HFFc6 (cell line): Measurements from ENCODE around the gene PHF21B. TPM values are rescaled to one million over a fixed set of nuclear protein-coding genes. Genes with fewer than 3 reads are reported as not detected.
A peak's percentile ranks its signal among the peaks of the same experiment; 100 is the strongest.

Source experiments
- DNase-seq: peaks from one replicate; pipeline ENCODE4 v3.0.0-alpha.2; 2018
- H3K27ac Mint-ChIP-seq: 2 replicates; pipeline ENCODE4 v1.8.0; 2020; ENCODE audit warnings: mild to moderate bottlenecking, mixed read lengths
- H3K27me3 Mint-ChIP-seq: 2 replicates; pipeline ENCODE4 v1.8.0; 2021; ENCODE audit warnings: mild to moderate bottlenecking, moderate library complexity, mixed read lengths; ENCODE audit not compliant: insufficient read depth
- H3K36me3 Mint-ChIP-seq: 2 replicates; pipeline ENCODE4 v1.8.0; 2021; ENCODE audit warnings: low read depth, mixed read lengths
- H3K4me1 Mint-ChIP-seq: 2 replicates; pipeline ENCODE4 v1.8.0; 2020; ENCODE audit warnings: low read depth, mixed read lengths
- H3K4me3 Mint-ChIP-seq: 2 replicates; pipeline ENCODE4 v1.8.0; 2020; ENCODE audit warnings: mild to moderate bottlenecking, moderate library complexity, mixed read lengths
- H3K9me3 Mint-ChIP-seq: 2 replicates; pipeline ENCODE4 v1.8.0; 2020; ENCODE audit warnings: mild to moderate bottlenecking, mixed read lengths
- CTCF ChIP-seq: fragments of 200-600 bp; sonication (generic); IDR thresholded peaks from 2 replicates; pipeline ENCODE4 v1.5.0; 2021; ENCODE audit warnings: antibody characterized with exemption, mild to moderate bottlenecking
- total RNA-seq, 6 experiments: library from RNA; stranded (reverse); fragmentation: NEBNext Ultra II Directional; extraction: Animal tissue kit (Norgen Biotek cat#: 25700); gene quantifications; 2 replicates in 1 of 6; 3 replicates in 5 of 6; pipeline ENCODE4 v1.2.3, GENCODE V29; 2021

PHF21B gene
- total RNA-seq, 6 experiments from 2014 or later: not detected

DNA sequence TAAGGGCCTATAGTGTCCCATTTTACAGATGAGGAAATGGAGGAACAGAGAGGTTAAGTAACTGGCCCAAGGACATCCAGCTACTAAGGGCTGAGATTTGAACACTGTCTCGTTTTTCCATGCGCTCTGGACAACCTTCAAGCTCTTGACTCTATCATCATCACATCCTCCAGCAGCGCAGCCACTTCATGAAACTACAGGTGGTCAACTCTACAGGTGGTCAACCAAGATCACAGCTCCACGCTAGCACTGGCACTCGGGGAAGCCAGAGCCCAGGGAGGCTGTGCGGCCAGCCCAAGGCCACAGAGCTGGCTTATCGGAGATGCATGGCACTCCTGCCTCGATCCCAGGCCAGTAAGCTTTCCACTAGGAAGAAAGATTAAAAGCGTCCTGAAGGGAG is 40.0 kb downstream of the PHF21B start:
- Mint-ChIP-seq H3K4me1 (no peaks in the 10 kb centered on the region), H3K36me3 (no peaks in the 10 kb centered on the region), H3K4me3 (no peak overlapping the region), H3K9me3 (no peaks in the 10 kb centered on the region), H3K27me3 (peaks cover 49% of the 10 kb centered on the region), H3K27ac (no peak overlapping the region)
- no peak for TF ChIP-seq CTCF
- no peak for DNase-seq

- no peak for DNase-seq
- no peaks in the 10 kb centered on the region for H3K9me3 Mint-ChIP-seq
- H3K36me3 Mint-ChIP-seq: no peaks in the 10 kb centered on the region
- H3K4me3 Mint-ChIP-seq: no peak overlapping the region
- peak; percentile 41 for TF ChIP-seq CTCF
- H3K4me1 Mint-ChIP-seq: no peaks in the 10 kb centered on the region
- H3K27me3 Mint-ChIP-seq: peaks cover 48% of the 10 kb centered on the region
- H3K27ac Mint-ChIP-seq: no peak overlapping the region
Observed at GRCh38 chr22:44968736-44969135, 41.1 kb downstream of the PHF21B start.

DNA sequence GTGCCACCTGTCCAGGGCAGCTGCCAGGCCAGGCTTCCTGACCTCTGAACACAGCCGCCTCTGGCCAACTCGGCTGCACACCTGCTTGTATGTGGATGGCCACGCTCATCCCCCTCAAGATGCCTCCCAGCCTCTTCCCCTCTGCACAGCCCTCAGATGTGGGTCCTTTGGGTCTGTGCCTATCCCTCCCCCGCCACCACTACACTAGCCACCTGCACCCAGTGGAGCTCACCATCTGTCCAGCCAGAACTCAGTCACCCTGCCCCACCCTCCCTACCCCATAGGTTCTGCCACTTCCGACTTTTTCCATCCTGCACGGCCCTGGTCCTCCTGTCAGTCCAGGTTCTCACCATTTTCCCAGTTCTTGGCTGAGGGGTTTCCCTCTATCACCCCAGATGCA is 44.6 kb downstream of the PHF21B start:
- Mint-ChIP-seq H3K36me3 (no peaks in the 10 kb centered on the region), H3K27me3 (peaks cover 32% of the 10 kb centered on the region), H3K9me3 (no peaks in the 10 kb centered on the region), H3K27ac (no peak overlapping the region), H3K4me3 (no peak overlapping the region), H3K4me1 (no peaks in the 10 kb centered on the region)
- no peak for TF ChIP-seq CTCF
- DNase-seq: no peak

GRCh38 chr22:44964722-44965078 is 45.1 kb downstream of the PHF21B start:
- Mint-ChIP-seq H3K9me3 (no peaks in the 10 kb centered on the region), H3K4me3 (no peak overlapping the region), H3K4me1 (no peaks in the 10 kb centered on the region), H3K27me3 (peaks cover 35% of the 10 kb centered on the region), H3K27ac (no peak overlapping the region), H3K36me3 (no peaks in the 10 kb centered on the region)
- no peak for DNase-seq
- no peak for TF ChIP-seq CTCF

GRCh38 chr22:44963832-44964721 is 45.7 kb downstream of the PHF21B start:
- no peak overlapping the region for H3K27ac Mint-ChIP-seq
- TF ChIP-seq CTCF: no peak
- peaks cover 42% of the 10 kb centered on the region for H3K27me3 Mint-ChIP-seq
- no peaks in the 10 kb centered on the region for H3K4me1 Mint-ChIP-seq
- no peaks in the 10 kb centered on the region for H3K36me3 Mint-ChIP-seq
- DNase-seq: no peak
- no peaks in the 10 kb centered on the region for H3K9me3 Mint-ChIP-seq
- no peak overlapping the region for H3K4me3 Mint-ChIP-seq
